RWPE1 (cell line): Measurements from ENCODE around the gene MROH8.
A peak's percentile ranks its signal among the peaks of the same experiment; 100 is the strongest.

Experiments
- CTCF ChIA-PET: fragments of 350-600 bp; sonication (Branson Sonifier 250); formaldehyde crosslinking; extraction: SDS; loops from one replicate; lab custom pipeline; 2021; lab: Yijun Ruan, JAX
- POLR2A ChIA-PET: fragments of 400-600 bp; formaldehyde crosslinking; extraction: SDS; loops from one replicate; lab custom pipeline; 2020; ENCODE audit warnings: antibody characterized with exemption; ENCODE audit not compliant: low non-redundant PET; lab: Yijun Ruan, JAX
- DNase-seq: peaks from one replicate; pipeline ENCODE4 v3.0.0; 2012; ENCODE audit warnings: low spot score
- H3K27ac ChIP-seq: fragments of 450-650 bp; 2 replicates; pipeline ENCODE4 v1.5.1; 2017
- CTCF ChIP-seq: fragments of 450-650 bp; conservative IDR thresholded peaks from 2 replicates; pipeline ENCODE4 v1.5.1; 2017; ENCODE audit warnings: low read depth, mild to moderate bottlenecking

The MROH8 gene

GRCh38 chr20:37188787-37189186, 9.4 kb upstream of the MROH8 start:
- ChIA-PET POLR2A (interaction anchor here (1.0 kb wide), 1 partner anchor 10 kb away, joined by 3 read pairs; the partner anchor contains the start of genes MROH8 and RPN2), CTCF (interaction anchor here (0.6 to 1.0 kb wide), 7 partner anchors 10 to 346 kb away, joined by 3 to 4 read pairs (median 3); partner anchors contain the start of gene BLCAP)
- TF ChIP-seq CTCF: no peak
- H3K27ac ChIP-seq: no peak overlapping the region
- no peak for DNase-seq

GRCh38 chr20:37185686-37186085, 6.3 kb upstream of the MROH8 start:
- no peak for TF ChIP-seq CTCF

GRCh38 chr20:37179683-37180524, 556 bp upstream of the MROH8 start:
- no peak for TF ChIP-seq CTCF
- ChIA-PET POLR2A (no interaction called here), CTCF (interaction anchor here (0.5 to 2.5 kb wide), 2 partner anchors 12 to 19 kb away, joined by 7 to 15 read pairs; no protein-coding TSS in a partner anchor)
- peak overlapping the region; percentile 98 for H3K27ac ChIP-seq
- DNase-seq: peak; percentile 75

More at GRCh38 chr20:37185686-37186085, 6.3 kb upstream of the MROH8 start:
- POLR2A ChIA-PET: interaction anchor here (0.5 kb wide), 1 partner anchor 955 kb away, joined by 3 read pairs; no protein-coding TSS in a partner anchor
- CTCF ChIA-PET: no interaction called here
- H3K27ac ChIP-seq: no peak overlapping the region
- no peak for DNase-seq

GRCh38 chr20:37172836-37173235, 6.5 kb downstream of the MROH8 start:
- POLR2A ChIA-PET: no interaction called here
- no peak for TF ChIP-seq CTCF
- CTCF ChIA-PET: no interaction called here
- no peak overlapping the region for H3K27ac ChIP-seq
- no peak for DNase-seq

- POLR2A ChIA-PET: no interaction called here
- CTCF ChIA-PET: interaction anchor here (0.7 kb wide), 1 partner anchor 74 kb away, joined by 3 read pairs; no protein-coding TSS in a partner anchor
- no peak overlapping the region for H3K27ac ChIP-seq
- DNase-seq: no peak
- no peak for TF ChIP-seq CTCF
Observed at GRCh38 chr20:37166867-37167266, 12.5 kb downstream of the MROH8 start.

GRCh38 chr20:37165031-37165430, 14.3 kb downstream of the MROH8 start:
- no peak for TF ChIP-seq CTCF
- POLR2A ChIA-PET: interaction anchor here (0.6 kb wide), 1 partner anchor 256 kb away, joined by 3 read pairs; no protein-coding TSS in a partner anchor
- CTCF ChIA-PET: no interaction called here
- no peak overlapping the region for H3K27ac ChIP-seq
- no peak for DNase-seq
